Measurements from ENCODE around the gene ITGA5. TPM values are rescaled to one million over a fixed set of nuclear protein-coding genes. Genes with fewer than 3 reads are reported as not detected.

Gene ITGA5
- total RNA-seq, 1 donor from 2014 or later: 102 TPM

DNA sequence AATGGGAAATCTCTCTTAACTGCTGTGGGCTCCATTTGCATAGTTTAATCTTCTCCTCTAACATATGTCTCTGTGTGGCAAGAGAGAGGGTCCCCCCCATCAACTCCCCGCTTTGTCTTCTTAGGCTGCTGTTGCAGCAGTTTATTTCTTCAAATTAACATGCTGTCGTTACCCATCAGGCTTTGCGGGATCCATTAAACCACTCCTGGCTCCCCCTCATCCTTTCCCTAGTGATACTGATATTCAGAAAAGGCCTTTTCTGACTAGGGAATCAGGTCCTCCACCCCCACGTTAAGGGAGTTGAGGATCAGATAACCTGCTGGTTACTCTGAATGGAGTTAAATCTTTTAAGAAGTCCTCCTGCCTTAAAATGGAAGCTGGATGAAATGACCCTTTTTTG lies 70.0 kb downstream of the ITGA5 start:
- TF ChIP-seq CTCF (IDR thresholded peaks at IDR 0.05): no peak
- ATAC-seq (no peak), DNase-seq (no peak)
- no peak overlapping the region for H3K27ac ChIP-seq
- H3K4me3 ChIP-seq: no peak overlapping the region
- intact Hi-C loops (cut with DNase I): no loop called here
- no peaks in the 10 kb centered on the region for H3K27me3 ChIP-seq
- peaks cover 76% of the 10 kb centered on the region for H3K36me3 ChIP-seq
- peaks cover 23% of the 10 kb centered on the region for H3K4me1 ChIP-seq
- no peaks in the 10 kb centered on the region for H3K9me3 ChIP-seq

Other genes starting within 250 kb of the ITGA5 start
- gene SMUG1, start 230.3 kb downstream of the ITGA5 start, total RNA-seq: 22.7 TPM
- gene CBX5, start 139.1 kb downstream of the ITGA5 start, total RNA-seq: 52.3 TPM
- 498 TPM for gene HNRNPA1, start 138.5 kb downstream of the ITGA5 start, total RNA-seq
- gene NFE2, start 118.3 kb downstream of the ITGA5 start, total RNA-seq: 7.5 TPM
- gene COPZ1, start 94.1 kb downstream of the ITGA5 start, total RNA-seq: 125 TPM
- gene GPR84, start 54.8 kb downstream of the ITGA5 start, total RNA-seq: 0.96 TPM
- 26.6 TPM for gene ZNF385A, start 34.5 kb downstream of the ITGA5 start, total RNA-seq
- gene GTSF1, start 54.3 kb upstream of the ITGA5 start, total RNA-seq: 2.1 TPM
- 59.5 TPM for gene NCKAP1L, start 78.5 kb upstream of the ITGA5 start, total RNA-seq
- gene PDE1B, start 130.3 kb upstream of the ITGA5 start, total RNA-seq: 6.1 TPM
- not detected for gene PPP1R1A, start 169.4 kb upstream of the ITGA5 start, total RNA-seq
- gene LACRT, start 215.6 kb upstream of the ITGA5 start, total RNA-seq: not detected
- gene DCD, start 229.1 kb upstream of the ITGA5 start, total RNA-seq: not detected